Activated B cell treated with CpG ODN at 0.5 μM for 24 hours (primary cell): ENCODE results near the gene INPP5A. TPM values are rescaled to one million over a fixed set of nuclear protein-coding genes. Genes with fewer than 3 reads are reported as not detected.

Experiments
- ATAC-seq: fragments of 200-7000 bp; cut with Tn5 transposase; one replicate; pipeline ENCODE4 v1.10.0; 2021; ENCODE audit warnings: low read depth, mild to moderate bottlenecking, moderate library complexity
- CTCF ChIA-PET: fragments of 350-600 bp; sonication (Branson Sonifier 250); formaldehyde crosslinking; loops from one replicate; lab custom pipeline; 2021; ENCODE audit warnings: antibody characterized with exemption; lab: Charles Lee
- POLR2A ChIA-PET: fragments of 350-600 bp; sonication (Branson Sonifier 250); formaldehyde crosslinking; loops from one replicate; lab custom pipeline; 2021; ENCODE audit warnings: antibody characterized with exemption; lab: Charles Lee
- DNase-seq: peaks from one replicate; pipeline ENCODE4 v3.0.0; 2022
- H3K27ac Mint-ChIP-seq: one replicate; pipeline ENCODE4 v1.8.0; 2020; ENCODE audit warnings: mixed read lengths
- H3K27me3 Mint-ChIP-seq: one replicate; pipeline ENCODE4 v1.8.0; 2021; ENCODE audit warnings: mixed read lengths
- H3K36me3 Mint-ChIP-seq: one replicate; pipeline ENCODE4 v1.8.0; 2021; ENCODE audit warnings: low read depth, mixed read lengths
- H3K4me1 Mint-ChIP-seq: one replicate; pipeline ENCODE4 v1.8.0; 2021; ENCODE audit warnings: mixed read lengths
- H3K4me3 Mint-ChIP-seq: one replicate; pipeline ENCODE4 v1.8.0; 2020; ENCODE audit warnings: mild to moderate bottlenecking, mixed read lengths
- H3K9me3 Mint-ChIP-seq: one replicate; pipeline ENCODE4 v1.8.0; 2020; ENCODE audit warnings: mixed read lengths
- intact Hi-C: fragments of 100-400 bp; cut with micrococcal nuclease; formaldehyde crosslinking; loops from one replicate; pipeline ENCODE4 v1.15.1; 2024
- total RNA-seq: library from RNA; stranded (reverse); gene quantifications from 2 replicates; pipeline ENCODE4 v1.2.3, GENCODE V29; 2022
- TF ChIP-seq, protein P1 (sequence below): fragments of 200-600 bp; IDR thresholded peaks from one replicate; pipeline ENCODE4 v1.8.0; 2022; ENCODE audit warnings: antibody characterized with exemption, mild to moderate bottlenecking

Gene INPP5A
- total RNA-seq, 1 donor from 2014 or later: 24.9 TPM

DNA sequence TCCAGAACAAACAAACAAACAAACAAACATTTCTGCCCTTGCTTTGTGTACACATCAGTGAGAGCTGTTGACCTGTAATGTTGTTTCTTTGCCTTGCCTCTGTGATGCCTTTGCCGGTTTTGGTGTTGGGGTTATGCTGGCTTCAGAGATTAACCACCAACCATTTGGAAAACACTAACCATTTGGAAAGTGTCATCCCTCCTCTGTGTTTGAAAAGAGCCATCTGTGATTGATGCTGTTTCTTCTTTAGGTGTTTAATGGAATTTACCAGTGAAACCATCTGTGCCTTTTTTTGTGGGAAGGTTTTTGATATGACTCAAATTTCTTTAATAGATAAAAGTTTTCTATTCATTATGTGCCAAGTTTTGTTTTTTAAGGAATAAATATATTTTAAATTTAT lies 46.5 kb downstream of the INPP5A start:
- peaks cover 16% of the 10 kb centered on the region for H3K36me3 Mint-ChIP-seq
- no peaks in the 10 kb centered on the region for H3K27me3 Mint-ChIP-seq
- H3K27ac Mint-ChIP-seq: no peak overlapping the region
- ChIA-PET CTCF (no interaction called here), POLR2A (interaction anchor here (1.3 kb wide), 1 partner anchor 8 kb away, joined by 4 read pairs; no protein-coding TSS in a partner anchor)
- H3K4me1 Mint-ChIP-seq: peaks cover 62% of the 10 kb centered on the region
- TF ChIP-seq, protein P1, sequence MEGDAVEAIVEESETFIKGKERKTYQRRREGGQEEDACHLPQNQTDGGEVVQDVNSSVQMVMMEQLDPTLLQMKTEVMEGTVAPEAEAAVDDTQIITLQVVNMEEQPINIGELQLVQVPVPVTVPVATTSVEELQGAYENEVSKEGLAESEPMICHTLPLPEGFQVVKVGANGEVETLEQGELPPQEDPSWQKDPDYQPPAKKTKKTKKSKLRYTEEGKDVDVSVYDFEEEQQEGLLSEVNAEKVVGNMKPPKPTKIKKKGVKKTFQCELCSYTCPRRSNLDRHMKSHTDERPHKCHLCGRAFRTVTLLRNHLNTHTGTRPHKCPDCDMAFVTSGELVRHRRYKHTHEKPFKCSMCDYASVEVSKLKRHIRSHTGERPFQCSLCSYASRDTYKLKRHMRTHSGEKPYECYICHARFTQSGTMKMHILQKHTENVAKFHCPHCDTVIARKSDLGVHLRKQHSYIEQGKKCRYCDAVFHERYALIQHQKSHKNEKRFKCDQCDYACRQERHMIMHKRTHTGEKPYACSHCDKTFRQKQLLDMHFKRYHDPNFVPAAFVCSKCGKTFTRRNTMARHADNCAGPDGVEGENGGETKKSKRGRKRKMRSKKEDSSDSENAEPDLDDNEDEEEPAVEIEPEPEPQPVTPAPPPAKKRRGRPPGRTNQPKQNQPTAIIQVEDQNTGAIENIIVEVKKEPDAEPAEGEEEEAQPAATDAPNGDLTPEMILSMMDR: no peak
- no peak overlapping the region for H3K4me3 Mint-ChIP-seq
- DNase-seq (no peak), ATAC-seq (no peak)
- intact Hi-C loops: no loop called here
- H3K9me3 Mint-ChIP-seq: peaks cover 4% of the 10 kb centered on the region

DNA sequence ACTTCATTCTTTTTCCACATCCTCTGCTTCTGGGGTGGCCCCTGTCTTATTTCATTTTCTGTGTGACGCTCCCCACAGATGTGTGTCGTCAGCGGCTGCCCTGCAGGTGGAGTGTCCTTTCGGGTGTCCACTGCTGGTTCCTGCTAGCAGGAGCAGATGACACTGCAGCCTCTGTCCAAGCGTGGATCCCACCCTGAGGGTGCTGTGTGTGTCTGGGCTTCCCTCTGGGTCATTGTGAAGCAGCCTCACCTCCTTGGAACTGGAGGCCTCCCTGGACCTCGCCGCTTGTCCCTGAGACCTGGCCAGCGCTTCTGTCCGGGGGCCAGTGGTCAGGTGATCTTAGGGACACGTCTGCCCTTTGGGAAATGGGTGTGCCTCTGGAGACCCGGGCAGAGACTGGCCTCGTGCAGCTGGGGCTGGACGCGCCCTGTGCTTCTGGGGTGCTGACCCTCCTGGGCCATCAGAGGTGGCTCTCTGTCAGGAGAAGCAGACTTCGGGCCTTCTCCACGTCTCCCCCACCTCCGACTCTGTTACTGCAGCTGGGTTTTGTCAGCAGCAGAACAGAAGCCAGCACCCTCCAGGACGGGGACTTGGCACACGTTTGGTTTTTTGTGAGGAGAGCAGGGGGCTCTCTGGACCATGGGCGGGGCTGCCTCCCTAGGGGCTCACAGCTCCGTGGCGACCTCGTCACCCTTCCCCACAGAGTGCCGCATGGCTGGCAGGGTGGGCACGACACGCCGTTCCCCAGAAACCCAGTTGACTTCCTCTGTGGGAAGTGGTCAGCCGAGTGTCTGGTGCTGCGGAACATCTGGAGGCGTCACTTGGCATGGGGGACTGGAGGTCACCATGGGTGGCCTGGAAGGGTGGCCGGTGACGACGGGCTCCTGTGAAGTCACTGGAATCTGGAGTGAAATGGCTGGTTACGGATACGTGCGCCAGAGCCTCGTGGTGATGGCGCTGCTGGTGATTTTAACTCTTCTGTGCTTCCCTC lies 48.4 kb downstream of the INPP5A start:
- intact Hi-C loops: no loop called here
- TF ChIP-seq, protein P1: no peak
- Mint-ChIP-seq H3K27me3 (no peaks in the 10 kb centered on the region), H3K9me3 (peaks cover 1% of the 10 kb centered on the region), H3K4me3 (no peak overlapping the region), H3K27ac (no peak overlapping the region), H3K4me1 (peaks cover 62% of the 10 kb centered on the region), H3K36me3 (peaks cover 8% of the 10 kb centered on the region)
- DNase-seq: no peak
- ChIA-PET CTCF (no interaction called here), POLR2A (no interaction called here)
- no peak for ATAC-seq

DNA sequence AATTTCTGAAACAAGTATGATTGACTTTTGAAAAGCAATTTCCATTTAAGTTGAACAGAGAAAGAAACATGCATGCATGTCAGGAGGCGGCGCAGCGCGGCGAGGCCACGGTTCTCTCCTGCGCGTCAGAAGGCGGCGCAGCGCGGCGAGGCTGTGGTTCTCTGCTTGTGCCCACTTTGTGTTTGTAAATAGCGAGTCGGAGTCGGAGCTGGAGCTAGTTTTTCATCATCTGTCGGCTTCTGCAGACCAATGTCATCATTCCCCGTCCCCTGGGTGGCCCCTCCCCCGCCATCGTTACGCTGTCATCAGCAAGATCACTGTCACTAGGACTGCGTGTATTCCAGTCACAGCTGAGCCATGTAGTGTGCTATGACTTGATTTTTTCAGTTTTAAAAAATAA lies 49.2 kb downstream of the INPP5A start:
- no peaks in the 10 kb centered on the region for H3K27me3 Mint-ChIP-seq
- ATAC-seq (no peak), DNase-seq (no peak)
- H3K27ac Mint-ChIP-seq: peak overlapping the region; percentile 15
- H3K36me3 Mint-ChIP-seq: peaks cover 3% of the 10 kb centered on the region
- CTCF ChIA-PET: no interaction called here
- TF ChIP-seq, protein P1: no peak
- H3K4me1 Mint-ChIP-seq: peaks cover 62% of the 10 kb centered on the region
- H3K4me3 Mint-ChIP-seq: no peak overlapping the region
- no peaks in the 10 kb centered on the region for H3K9me3 Mint-ChIP-seq
- POLR2A ChIA-PET: interaction anchor here (2.2 kb wide), 1 partner anchor 15 kb away, joined by 12 read pairs; no protein-coding TSS in a partner anchor
- intact Hi-C loops: no loop called here

DNA sequence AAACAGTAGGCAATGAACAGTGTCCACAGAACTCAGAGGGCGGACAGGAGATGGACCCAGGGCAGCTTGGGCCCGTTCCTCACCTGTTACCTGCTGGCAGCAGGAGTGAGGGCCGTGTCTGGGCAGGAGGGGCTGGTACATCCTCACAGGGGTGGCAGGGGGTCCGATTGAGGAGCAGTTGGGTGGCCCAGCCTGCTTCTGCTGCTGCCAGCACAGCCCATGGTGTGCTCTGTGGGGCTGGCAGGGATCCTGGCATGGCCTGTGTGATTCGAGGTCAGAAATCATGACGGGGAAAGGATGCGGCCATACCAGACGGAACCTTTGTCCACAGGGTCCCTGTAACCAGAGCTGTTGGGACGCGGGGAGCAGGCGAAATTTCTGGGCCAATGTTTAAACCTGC lies 49.6 kb downstream of the INPP5A start:
- Mint-ChIP-seq H3K36me3 (peaks cover 3% of the 10 kb centered on the region), H3K4me1 (peaks cover 63% of the 10 kb centered on the region), H3K4me3 (no peak overlapping the region), H3K27ac (no peak overlapping the region), H3K27me3 (no peaks in the 10 kb centered on the region), H3K9me3 (no peaks in the 10 kb centered on the region)
- POLR2A ChIA-PET: interaction anchor here (0.7 to 2.2 kb wide), 2 partner anchors 15 to 45 kb away, joined by 6 to 12 read pairs; no protein-coding TSS in a partner anchor
- intact Hi-C loops: no loop called here
- no peak for ATAC-seq
- CTCF ChIA-PET: no interaction called here
- TF ChIP-seq, protein P1: no peak
- DNase-seq: no peak
